HepG2 (cell line): ENCODE data around the gene PRMT7. TPM values are rescaled to one million over a fixed set of nuclear protein-coding genes. Genes with fewer than 3 reads are reported as not detected.
A peak's percentile ranks its signal among the peaks of the same experiment; 100 is the strongest.

Source experiments
- ATAC-seq: fragments of 200-7000 bp; cut with Tn5 transposase; 3 replicates; pipeline ENCODE4 v1.9.1; 2020; ENCODE audit warnings: mild to moderate bottlenecking, moderate library complexity
- BruUV-seq: library from RNA; stranded (reverse); fragments of 400-500 nt; replicated peaks from 2 replicates; lab custom pipeline; 2021; lab: Mats Ljungman, UMichigan
- CTCF ChIA-PET: fragments of 300-600 bp; formaldehyde crosslinking; extraction: SDS; loops from one replicate; lab custom pipeline; 2021; ENCODE audit warnings: low total read pairs, inconsistent platforms, low intra/inter-chr PET ratio; lab: Yijun Ruan, JAX
- POLR2A ChIA-PET: fragments of 350-600 bp; sonication (Branson Sonifier 250); formaldehyde crosslinking; loops from one replicate; lab custom pipeline; 2020; ENCODE audit warnings: antibody characterized with exemption, inconsistent platforms; lab: Yijun Ruan, JAX
- DNase-seq: peaks from one replicate; pipeline ENCODE4 v3.0.0-alpha.2; 2015; ENCODE audit warnings: low spot score
- FAIRE-seq: peaks from 3 replicates; lab custom pipeline; 2011; peaks lifted over from hg19 to GRCh38; lab: Jason Lieb, UNC
- H2AFZ ChIP-seq: one replicate; pipeline ENCODE4 v1.6.1; 2011; ENCODE audit warnings: low read length, inconsistent platforms
- H3K27ac ChIP-seq: fragments of 300-600 bp; 3 replicates; pipeline ENCODE4 v1.8.0; 2011; ENCODE audit warnings: mixed run types, mild to moderate bottlenecking, mixed read lengths, low read length, inconsistent platforms; ENCODE audit not compliant: insufficient read depth; ENCODE audit errors: extremely low read length
- H3K27me3 ChIP-seq, 2 experiments: fragments of 200-600 bp in 1 of 2; 2 replicates in 1 of 2; 3 replicates in 1 of 2; pipeline versions ENCODE4 v1.6.0 to v1.8.0; 2011; ENCODE audit warnings: low read length in 2 of 2, mild to moderate bottlenecking in 2 of 2, moderate library complexity in 2 of 2, inconsistent platforms in 1 of 2; ENCODE audit not compliant: insufficient read depth in 2 of 2, control insufficient read depth in 1 of 2
- H3K36me3 ChIP-seq, 2 experiments: fragments of 200-600 bp in 1 of 2; replicated peaks in 1 of 2; 2 replicates in 1 of 2; 3 replicates in 1 of 2; pipeline versions ENCODE4 v1.5.1 to v1.8.0; 2011; ENCODE audit warnings: low read length in 2 of 2, inconsistent platforms in 1 of 2; ENCODE audit not compliant: insufficient read depth in 2 of 2, control insufficient read depth in 1 of 2
- H3K4me1 ChIP-seq: 2 replicates; pipeline ENCODE4 v1.5.1; 2012; ENCODE audit warnings: low read length, inconsistent platforms; ENCODE audit not compliant: insufficient read depth
- H3K4me2 ChIP-seq: 2 replicates; pipeline ENCODE4 v1.6.0; 2011; ENCODE audit warnings: low read depth, low read length, inconsistent platforms
- H3K4me3 ChIP-seq, 3 experiments: fragments of 200-600 bp in 1 of 3; sonication (generic), shearing (Covaris generic) in 1 of 3; replicated peaks in 1 of 3; 2 replicates each; pipeline ENCODE4 v1.5.1; 2011 to 2016; ENCODE audit warnings: low read length in 3 of 3, inconsistent platforms in 2 of 3, low read depth in 2 of 3, mild to moderate bottlenecking in 2 of 3, control low read depth in 1 of 3, mixed read lengths in 1 of 3; ENCODE audit not compliant: insufficient read depth in 1 of 3
- H3K79me2 ChIP-seq: one replicate; pipeline ENCODE4 v1.6.1; 2011; ENCODE audit warnings: low read length, inconsistent platforms; ENCODE audit not compliant: insufficient read depth
- H3K9ac ChIP-seq: 2 replicates; pipeline ENCODE4 v1.6.0; 2011; ENCODE audit warnings: mild to moderate bottlenecking, low read depth, low read length, inconsistent platforms; ENCODE audit not compliant: insufficient read depth
- H3K9me3 ChIP-seq: 2 replicates; pipeline ENCODE4 v1.5.1; 2012; ENCODE audit warnings: mild to moderate bottlenecking, low read length
- H4K20me1 ChIP-seq: 2 replicates; pipeline ENCODE4 v1.6.0; 2011; ENCODE audit warnings: inconsistent platforms, mild to moderate bottlenecking, low read length, moderate library complexity; ENCODE audit not compliant: insufficient read depth
- CEBPB ChIP-seq: IDR thresholded peaks from 2 replicates; pipeline ENCODE4 v1.6.1; 2011; ENCODE audit warnings: low read depth, low read length, improper control_type of control experiment, borderline replicate concordance
- HMG20A ChIP-seq: IDR thresholded peaks from 2 replicates; pipeline ENCODE4 v1.6.1; 2016; ENCODE audit warnings: borderline replicate concordance
- PATZ1 ChIP-seq: sonication (generic); formaldehyde crosslinking; IDR thresholded peaks from 2 replicates; pipeline ENCODE4 v1.4.0; 2020; ENCODE audit warnings: missing genetic modification reagents
- SMC3 ChIP-seq: IDR thresholded peaks from 2 replicates; pipeline ENCODE4 v1.6.1; 2011; ENCODE audit warnings: low read length, improper control_type of control experiment
- STAG1 ChIP-seq: sonication (generic); formaldehyde crosslinking; IDR thresholded peaks from 2 replicates; pipeline ENCODE4 v1.4.0; 2020; ENCODE audit warnings: missing genetic modification reagents
- TP53 ChIP-seq: sonication (generic); formaldehyde crosslinking; conservative IDR thresholded peaks from 2 replicates; pipeline ENCODE4 v1.4.0; 2020; ENCODE audit warnings: missing genetic modification reagents
- ZNF138 ChIP-seq: sonication (generic); formaldehyde crosslinking; IDR thresholded peaks from 2 replicates; pipeline ENCODE4 v1.5.0; 2020; ENCODE audit warnings: mild to moderate bottlenecking, low read depth, missing genetic modification reagents
- ZNF207 ChIP-seq: fragments of 450-650 bp; IDR thresholded peaks from 2 replicates; pipeline ENCODE4 v1.6.1; 2016; ENCODE audit warnings: antibody characterized with exemption, borderline replicate concordance
- ZNF225 ChIP-seq: sonication (generic); formaldehyde crosslinking; IDR thresholded peaks from 2 replicates; pipeline ENCODE4 v1.4.0; 2020; ENCODE audit warnings: mild to moderate bottlenecking, missing genetic modification reagents
- ZNF446 ChIP-seq: sonication (generic); formaldehyde crosslinking; IDR thresholded peaks from 2 replicates; pipeline ENCODE4 v1.5.0; 2020; ENCODE audit warnings: mild to moderate bottlenecking, missing genetic modification reagents
- ZNF619 ChIP-seq: sonication (generic); formaldehyde crosslinking; IDR thresholded peaks from 2 replicates; pipeline ENCODE4 v1.4.0; 2020; ENCODE audit warnings: mild to moderate bottlenecking, missing genetic modification reagents
- ZNF678 ChIP-seq: sonication (generic); formaldehyde crosslinking; IDR thresholded peaks from 2 replicates; pipeline ENCODE4 v1.4.0; 2020; ENCODE audit warnings: mild to moderate bottlenecking, missing genetic modification reagents
- ZNF777 ChIP-seq: sonication (generic); formaldehyde crosslinking; IDR thresholded peaks from 2 replicates; pipeline ENCODE4 v1.4.0; 2020; ENCODE audit warnings: missing genetic modification reagents
- ZNF782 ChIP-seq: sonication (generic); formaldehyde crosslinking; IDR thresholded peaks from 2 replicates; pipeline ENCODE4 v1.4.0; 2020; ENCODE audit warnings: missing genetic modification reagents, mild to moderate bottlenecking, borderline replicate concordance
- WGBS: methylation state at CpG from one replicate; pipeline ENCODE4 v1.1.6; 2017; ENCODE audit warnings: low lambda C conversion rate; 5-methylcytosine and 5-hydroxymethylcytosine counted together
- in situ Hi-C: cut with HindIII; loops from 2 replicates; pipeline ENCODE4 v1.10.0; 2017; ENCODE audit warnings: low pct_unique_long_range_greater_than_20kb; ENCODE audit not compliant: extremely low pct_ligation_motif_present
- intact Hi-C: fragments of 100-400 bp; cut with micrococcal nuclease; formaldehyde crosslinking; loops from one replicate; pipeline ENCODE4 v1.10.0; 2022; ENCODE audit not compliant: unreplicated experiment
- polyA plus RNA-seq, 8 experiments: library from polyadenylated mRNA; depleted of rRNA in 3 of 8; stranded (reverse) in 7 of 8; unstranded in 1 of 8; fragments of >200 nt; fragmentation: Illumina TruSeq in 4 of 8; extraction: Trizol in 4 of 8; gene quantifications; 2 replicates each; pipeline versions ENCODE4 v1.2.1 to v1.2.3, GENCODE V29; 2011 to 2016; ENCODE audit warnings: low read depth in 4 of 8, missing spikeins in 1 of 8, mixed read lengths in 1 of 8; ENCODE audit not compliant: insufficient read depth in 1 of 8
- total RNA-seq, 5 experiments: library from RNA; depleted of rRNA; stranded (reverse); fragments of >200 nt; fragmentation: Illumina TruSeq; extraction: Trizol; gene quantifications; 2 replicates each; pipeline ENCODE4 v1.2.3, GENCODE V29; 2016; ENCODE audit warnings: low read depth in 1 of 5
- TF ChIP-seq, protein P1 (sequence below): sonication (generic); formaldehyde crosslinking; IDR thresholded peaks from 2 replicates; pipeline ENCODE4 v1.4.0; 2020; ENCODE audit warnings: mild to moderate bottlenecking, missing genetic modification reagents, borderline replicate concordance
- TF ChIP-seq, protein P2 (sequence below): sonication (generic); formaldehyde crosslinking; IDR thresholded peaks from 2 replicates; pipeline ENCODE4 v1.5.0; 2020; ENCODE audit warnings: mild to moderate bottlenecking, low read depth, missing genetic modification reagents, borderline replicate concordance

The PRMT7 gene
- total and polyA plus RNA-seq, 2 of the 13 experiments (the other 11 are each of a cell fraction or from before 2014, with no cell fraction given), result 47.5 to 55.0 TPM

- H3K27me3 ChIP-seq, result peaks cover 6 to 53% of the 10 kb centered on the region in 2 experiments
- H3K9ac ChIP-seq, result no peak overlapping the region
- no peak overlapping the region for H3K27ac ChIP-seq
- intact Hi-C loops, result no loop called here
- TF ChIP-seq HMG20A (CRISPR knock-in tag) (no peak), TP53 (CRISPR knock-in tag) (no peak), ZNF619 (CRISPR knock-in tag) (0 out of 2 replicates have a peak, but pooled peaks have one; percentile 34), ZNF225 (CRISPR knock-in tag) (0 out of 2 replicates have a peak, but pooled peaks have one; percentile 17), ZNF138 (CRISPR knock-in tag) (no peak)
- TF ChIP-seq, protein P1, sequence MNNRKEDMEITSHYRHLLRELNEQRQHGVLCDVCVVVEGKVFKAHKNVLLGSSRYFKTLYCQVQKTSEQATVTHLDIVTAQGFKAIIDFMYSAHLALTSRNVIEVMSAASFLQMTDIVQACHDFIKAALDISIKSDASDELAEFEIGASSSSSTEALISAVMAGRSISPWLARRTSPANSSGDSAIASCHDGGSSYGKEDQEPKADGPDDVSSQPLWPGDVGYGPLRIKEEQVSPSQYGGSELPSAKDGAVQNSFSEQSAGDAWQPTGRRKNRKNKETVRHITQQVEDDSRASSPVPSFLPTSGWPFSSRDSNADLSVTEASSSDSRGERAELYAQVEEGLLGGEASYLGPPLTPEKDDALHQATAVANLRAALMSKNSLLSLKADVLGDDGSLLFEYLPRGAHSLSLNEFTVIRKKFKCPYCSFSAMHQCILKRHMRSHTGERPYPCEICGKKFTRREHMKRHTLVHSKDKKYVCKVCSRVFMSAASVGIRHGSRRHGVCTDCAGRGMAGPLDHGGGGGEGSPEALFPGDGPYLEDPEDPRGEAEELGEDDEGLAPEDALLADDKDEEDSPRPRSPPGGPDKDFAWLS (CRISPR knock-in tag), result no peak
- ATAC-seq, result no peak
- no peak for FAIRE-seq
- in situ Hi-C loops, result no loop called here
- H3K9me3 ChIP-seq, result no peaks in the 10 kb centered on the region
- CTCF ChIA-PET, result no interaction called here
- no peak for DNase-seq
- no peak overlapping the region for H3K4me3 ChIP-seq
- H3K4me1 ChIP-seq, result peaks cover 38% of the 10 kb centered on the region
- no peak overlapping the region for H2AFZ ChIP-seq
- H4K20me1 ChIP-seq, result no peaks in the 10 kb centered on the region
- no peaks in the 10 kb centered on the region for H3K79me2 ChIP-seq
- no peaks in the 10 kb centered on the region for H3K36me3 ChIP-seq
- BruUV-seq, result no TSS peak
- WGBS, result 35% methylated on average over 8 of the region's 8 CpGs
- H3K4me2 ChIP-seq, result no peak overlapping the region
- POLR2A ChIA-PET, result no interaction called here
These were observed 55.2 kb downstream of the PRMT7 start for GRCh38 chr16:68366062-68366461.

- intact Hi-C loops (no loop called here), in situ Hi-C loops (no loop called here)
- BruUV-seq, result no TSS peak
- Histone ChIP-seq H3K4me2 (peak overlapping the region; percentile 37), H4K20me1 (no peaks in the 10 kb centered on the region), H3K9me3 (no peaks in the 10 kb centered on the region), H3K9ac (no peak overlapping the region), H3K4me1 (peaks cover 38% of the 10 kb centered on the region), H3K27me3 (peaks cover 6 to 59% of the 10 kb centered on the region in 2 experiments), H3K4me3 (peak overlapping the region in 1 of 3 experiments; percentile 19; a peak in 1 of 6 replicates), H3K36me3 (no peaks in the 10 kb centered on the region), H3K27ac (no peak overlapping the region), H2AFZ (no peak overlapping the region), H3K79me2 (no peaks in the 10 kb centered on the region)
- ATAC-seq (peak; percentile 39), FAIRE-seq (peak; percentile 78), DNase-seq (peak; percentile 53)
- ChIA-PET CTCF (no interaction called here), POLR2A (no interaction called here)
- WGBS, result 27% methylated on average over 13 of the region's 13 CpGs
- TF ChIP-seq SMC3 (0 out of 2 replicates have a peak, but pooled peaks have one; percentile 35), PATZ1 (CRISPR knock-in tag) (0 out of 2 replicates have a peak, but pooled peaks have one; percentile 44), ZNF777 (CRISPR knock-in tag) (no peak), ZNF446 (no peak), ZNF207 (no peak), ZNF782 (no peak), CEBPB (peak; percentile 34; the same call in 1 of the 2 replicates), STAG1 (CRISPR knock-in tag) (peak; percentile 41), ZNF678 (no peak)
- TF ChIP-seq, protein P2, sequence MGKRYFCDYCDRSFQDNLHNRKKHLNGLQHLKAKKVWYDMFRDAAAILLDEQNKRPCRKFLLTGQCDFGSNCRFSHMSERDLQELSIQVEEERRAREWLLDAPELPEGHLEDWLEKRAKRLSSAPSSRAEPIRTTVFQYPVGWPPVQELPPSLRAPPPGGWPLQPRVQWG, result no peak
These were observed 56.2 kb downstream of the PRMT7 start for GRCh38 chr16:68367030-68367429.
